Astrocyte (in vitro differentiated cells and primary cell): ENCODE measurements around the gene ELAC2. TPM values are rescaled to one million over a fixed set of nuclear protein-coding genes. Genes with fewer than 3 reads are reported as not detected.

ENCODE experiments used
- DNase-seq: peaks from one replicate; pipeline ENCODE4 v3.0.0-alpha.2; 2010; ENCODE audit warnings: low read depth
- FAIRE-seq: peaks from 2 replicates; lab custom pipeline; 2011; peaks lifted over from hg19 to GRCh38; lab: Jason Lieb, UNC
- H2AFZ ChIP-seq: 2 replicates; pipeline ENCODE4 v1.6.0; 2012; ENCODE audit warnings: low read depth, low read length, inconsistent platforms
- H3K27ac ChIP-seq: 2 replicates; pipeline ENCODE4 v1.5.1; 2011; ENCODE audit warnings: low read depth, low read length, inconsistent platforms
- H3K27me3 ChIP-seq: 2 replicates; pipeline ENCODE4 v1.6.0; 2011; ENCODE audit warnings: low read length, inconsistent platforms; ENCODE audit not compliant: insufficient read depth
- H3K36me3 ChIP-seq: 2 replicates; pipeline ENCODE4 v1.5.1; 2011; ENCODE audit warnings: low read length, inconsistent platforms; ENCODE audit not compliant: insufficient read depth
- H3K4me1 ChIP-seq: 2 replicates; pipeline ENCODE4 v1.5.1; 2011; ENCODE audit warnings: low read length, inconsistent platforms; ENCODE audit not compliant: insufficient read depth
- H3K4me2 ChIP-seq: 2 replicates; pipeline ENCODE4 v1.6.0; 2012; ENCODE audit warnings: low read length, inconsistent platforms
- H3K4me3 ChIP-seq: 2 replicates; pipeline ENCODE4 v1.5.1; 2011; ENCODE audit warnings: low read depth, mild to moderate bottlenecking, low read length, inconsistent platforms; ENCODE audit not compliant: insufficient read depth
- H3K79me2 ChIP-seq: 2 replicates; pipeline ENCODE4 v1.6.0; 2012; ENCODE audit warnings: mild to moderate bottlenecking, low read length, inconsistent platforms; ENCODE audit not compliant: insufficient read depth
- H3K9ac ChIP-seq: 2 replicates; pipeline ENCODE4 v1.6.0; 2012; ENCODE audit warnings: mild to moderate bottlenecking, low read length, inconsistent platforms
- H3K9me3 ChIP-seq: 2 replicates; pipeline ENCODE4 v1.5.1; 2012; ENCODE audit warnings: low read depth, mild to moderate bottlenecking, low read length, inconsistent platforms; ENCODE audit not compliant: insufficient read depth
- H4K20me1 ChIP-seq: 2 replicates; pipeline ENCODE4 v1.6.0; 2012; ENCODE audit warnings: low read length, inconsistent platforms; ENCODE audit not compliant: insufficient read depth
- H3K27ac Mint-ChIP-seq: one replicate; pipeline ENCODE4 v1.8.0; 2021; ENCODE audit warnings: mild to moderate bottlenecking, mixed read lengths; ENCODE audit not compliant: unreplicated experiment
- H3K27me3 Mint-ChIP-seq: one replicate; pipeline ENCODE4 v1.8.0; 2021; ENCODE audit warnings: low read depth, mixed read lengths; ENCODE audit not compliant: unreplicated experiment
- H3K36me3 Mint-ChIP-seq: one replicate; pipeline ENCODE4 v1.8.0; 2021; ENCODE audit warnings: low read depth, mixed read lengths; ENCODE audit not compliant: unreplicated experiment
- H3K4me1 Mint-ChIP-seq: one replicate; pipeline ENCODE4 v1.8.0; 2021; ENCODE audit warnings: low read depth, mixed read lengths; ENCODE audit not compliant: unreplicated experiment
- H3K4me3 Mint-ChIP-seq: one replicate; pipeline ENCODE4 v1.8.0; 2021; ENCODE audit warnings: mild to moderate bottlenecking, moderate library complexity, mixed read lengths; ENCODE audit not compliant: unreplicated experiment
- H3K9me3 Mint-ChIP-seq: one replicate; pipeline ENCODE4 v1.8.0; 2021; ENCODE audit warnings: mild to moderate bottlenecking, mixed read lengths; ENCODE audit not compliant: unreplicated experiment
- EZH2 ChIP-seq: IDR thresholded peaks from 2 replicates; pipeline ENCODE4 v1.6.1; 2012; ENCODE audit warnings: mild to moderate bottlenecking, low read length, inconsistent platforms; ENCODE audit not compliant: insufficient read depth
- total RNA-seq: library from RNA; stranded (reverse); gene quantifications from 2 replicates; pipeline ENCODE4 v1.2.1, GENCODE V29; 2021
- TF ChIP-seq, protein P1 (sequence below): IDR thresholded peaks from 2 replicates; pipeline ENCODE4 v1.5.1; 2011; ENCODE audit warnings: low read depth, mild to moderate bottlenecking, inconsistent platforms, low read length, moderate library complexity; ENCODE audit not compliant: insufficient read depth

Gene ELAC2
- total RNA-seq, 1 donor from 2014 or later, result 63.2 TPM

DNA sequence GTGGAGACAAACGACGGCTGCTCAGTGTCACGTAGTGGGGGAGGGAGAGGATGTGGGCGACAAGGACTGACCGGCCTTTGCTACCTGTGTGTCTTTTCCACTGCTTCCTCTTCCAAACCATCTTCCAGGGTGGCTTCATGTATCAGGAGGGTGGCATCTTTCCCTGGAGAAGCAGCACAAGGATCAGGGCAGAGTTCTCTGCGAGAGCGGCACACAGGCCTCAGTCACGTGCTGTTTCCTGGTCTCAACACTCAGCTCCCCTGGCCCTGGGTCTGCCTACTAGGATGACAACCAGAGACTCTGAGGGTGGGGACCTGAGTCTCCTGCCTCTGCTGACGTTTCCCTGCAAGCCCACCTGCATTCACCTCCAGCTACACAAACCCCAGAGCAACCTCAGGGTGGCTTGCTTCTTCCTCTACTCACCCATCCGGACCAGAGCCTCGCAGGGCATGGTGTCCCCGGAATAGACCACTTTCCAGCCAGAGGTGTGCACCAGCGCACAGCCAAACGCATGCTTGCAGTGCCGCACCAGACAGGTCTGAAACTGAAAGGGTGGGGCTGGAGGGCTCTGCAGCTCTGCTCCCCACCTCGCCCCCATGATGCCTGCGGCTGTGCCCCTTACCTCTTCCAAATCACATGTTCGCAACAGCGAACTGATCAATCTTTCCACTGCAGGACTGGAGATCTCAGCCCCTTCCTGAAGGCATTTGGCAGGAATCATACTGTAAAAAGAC lies 23.3 kb downstream of the ELAC2 start:
- no peak overlapping the region for H3K9ac ChIP-seq
- Mint-ChIP-seq H3K4me3 (no peak overlapping the region), H3K27me3 (no peaks in the 10 kb centered on the region), H3K4me1 (no peaks in the 10 kb centered on the region), H3K27ac (no peak overlapping the region), H3K36me3 (no peaks in the 10 kb centered on the region), H3K9me3 (no peaks in the 10 kb centered on the region)
- no peaks in the 10 kb centered on the region for H3K4me1 ChIP-seq
- no peaks in the 10 kb centered on the region for H3K79me2 ChIP-seq
- H3K27me3 ChIP-seq, result no peaks in the 10 kb centered on the region
- H2AFZ ChIP-seq, result no peak overlapping the region
- no peak for FAIRE-seq
- peaks cover 56% of the 10 kb centered on the region for H3K36me3 ChIP-seq
- H4K20me1 ChIP-seq, result peaks cover 8% of the 10 kb centered on the region
- no peak overlapping the region for H3K4me2 ChIP-seq
- H3K27ac ChIP-seq, result no peak overlapping the region
- no peak for DNase-seq
- H3K4me3 ChIP-seq, result no peak overlapping the region
- TF ChIP-seq EZH2, result no peak
- TF ChIP-seq, protein P1, sequence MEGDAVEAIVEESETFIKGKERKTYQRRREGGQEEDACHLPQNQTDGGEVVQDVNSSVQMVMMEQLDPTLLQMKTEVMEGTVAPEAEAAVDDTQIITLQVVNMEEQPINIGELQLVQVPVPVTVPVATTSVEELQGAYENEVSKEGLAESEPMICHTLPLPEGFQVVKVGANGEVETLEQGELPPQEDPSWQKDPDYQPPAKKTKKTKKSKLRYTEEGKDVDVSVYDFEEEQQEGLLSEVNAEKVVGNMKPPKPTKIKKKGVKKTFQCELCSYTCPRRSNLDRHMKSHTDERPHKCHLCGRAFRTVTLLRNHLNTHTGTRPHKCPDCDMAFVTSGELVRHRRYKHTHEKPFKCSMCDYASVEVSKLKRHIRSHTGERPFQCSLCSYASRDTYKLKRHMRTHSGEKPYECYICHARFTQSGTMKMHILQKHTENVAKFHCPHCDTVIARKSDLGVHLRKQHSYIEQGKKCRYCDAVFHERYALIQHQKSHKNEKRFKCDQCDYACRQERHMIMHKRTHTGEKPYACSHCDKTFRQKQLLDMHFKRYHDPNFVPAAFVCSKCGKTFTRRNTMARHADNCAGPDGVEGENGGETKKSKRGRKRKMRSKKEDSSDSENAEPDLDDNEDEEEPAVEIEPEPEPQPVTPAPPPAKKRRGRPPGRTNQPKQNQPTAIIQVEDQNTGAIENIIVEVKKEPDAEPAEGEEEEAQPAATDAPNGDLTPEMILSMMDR, result no peak
- H3K9me3 ChIP-seq, result no peaks in the 10 kb centered on the region

DNA sequence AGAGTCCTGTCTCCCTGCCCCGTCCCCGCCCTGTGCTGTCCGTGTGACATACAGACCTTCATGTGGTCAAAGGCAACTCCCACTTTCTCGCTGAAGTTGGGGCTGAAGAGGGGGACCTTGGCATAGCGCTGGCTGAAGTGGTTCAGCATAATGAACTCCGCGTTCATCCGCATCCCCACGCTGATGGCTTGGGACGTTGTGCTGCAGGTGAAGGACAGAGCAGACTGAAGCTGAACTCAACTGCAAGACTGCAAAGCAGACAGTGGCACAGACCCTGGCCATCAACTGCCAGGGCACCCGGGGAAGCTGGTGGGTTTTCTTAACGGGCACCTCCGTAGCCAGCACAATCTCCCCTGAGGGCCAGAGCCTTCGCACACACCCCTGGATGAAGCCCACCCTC lies 24.2 kb downstream of the ELAC2 start:
- Histone ChIP-seq H4K20me1 (peaks cover 8% of the 10 kb centered on the region), H2AFZ (no peak overlapping the region), H3K79me2 (no peaks in the 10 kb centered on the region), H3K27ac (no peak overlapping the region), H3K4me1 (no peaks in the 10 kb centered on the region), H3K4me3 (no peak overlapping the region), H3K9ac (no peak overlapping the region), H3K27me3 (no peaks in the 10 kb centered on the region), H3K4me2 (no peak overlapping the region), H3K9me3 (no peaks in the 10 kb centered on the region), H3K36me3 (peaks cover 49% of the 10 kb centered on the region)
- no peaks in the 10 kb centered on the region for H3K9me3 Mint-ChIP-seq
- H3K27me3 Mint-ChIP-seq, result no peaks in the 10 kb centered on the region
- DNase-seq (no peak), FAIRE-seq (no peak)
- no peak overlapping the region for H3K4me3 Mint-ChIP-seq
- H3K27ac Mint-ChIP-seq, result no peak overlapping the region
- no peaks in the 10 kb centered on the region for H3K4me1 Mint-ChIP-seq
- TF ChIP-seq EZH2, result no peak
- TF ChIP-seq, protein P1, result no peak
- no peaks in the 10 kb centered on the region for H3K36me3 Mint-ChIP-seq

DNA sequence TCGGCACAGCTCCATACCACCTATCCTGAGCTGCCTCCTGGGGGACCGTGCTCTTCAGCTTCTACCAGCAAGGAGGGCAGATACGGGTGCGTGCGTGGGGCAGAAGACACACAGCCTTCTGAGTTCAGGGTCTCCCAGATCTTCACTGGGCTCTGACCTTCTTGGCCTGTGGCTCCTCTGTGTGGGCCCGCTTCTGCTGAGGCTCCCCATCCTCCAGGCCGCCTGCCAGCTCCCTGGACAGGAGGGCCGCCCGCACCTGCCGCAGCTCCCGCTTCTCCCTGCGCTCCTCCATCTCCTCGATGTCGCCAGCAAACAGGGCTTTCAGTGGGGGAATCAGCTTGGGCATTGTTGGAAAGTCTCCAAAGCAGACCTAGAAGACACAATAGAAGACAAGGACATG lies 25.2 kb downstream of the ELAC2 start:
- no peak overlapping the region for H3K9ac ChIP-seq

More for the DNA sequence above, 25.2 kb downstream of the ELAC2 start:
- DNase-seq, result no peak
- Histone ChIP-seq H2AFZ (no peak overlapping the region), H3K9me3 (no peaks in the 10 kb centered on the region), H3K4me3 (no peak overlapping the region), H3K4me2 (no peak overlapping the region), H3K27ac (no peak overlapping the region), H3K36me3 (peaks cover 40% of the 10 kb centered on the region), H3K79me2 (no peaks in the 10 kb centered on the region), H4K20me1 (peaks cover 8% of the 10 kb centered on the region), H3K27me3 (no peaks in the 10 kb centered on the region), H3K4me1 (no peaks in the 10 kb centered on the region)
- no peak for TF ChIP-seq EZH2
- TF ChIP-seq, protein P1, result no peak
- no peak for FAIRE-seq
- no peaks in the 10 kb centered on the region for H3K9me3 Mint-ChIP-seq
- H3K27ac Mint-ChIP-seq, result no peak overlapping the region
- no peak overlapping the region for H3K4me3 Mint-ChIP-seq
- no peaks in the 10 kb centered on the region for H3K36me3 Mint-ChIP-seq
- H3K27me3 Mint-ChIP-seq, result no peaks in the 10 kb centered on the region
- H3K4me1 Mint-ChIP-seq, result no peaks in the 10 kb centered on the region
